Fibroblast of villous mesenchyme (primary cell): Measurements from ENCODE around the gene RBMY1B. TPM values are rescaled to one million over a fixed set of nuclear protein-coding genes. Genes with fewer than 3 reads are reported as not detected.
"Not testable (repeated sequence)": the region's sequence is repeated elsewhere in the genome, so short reads cannot be mapped to it uniquely, and the experiment has no call there.

Experiments
- DNase-seq: peaks from one replicate; pipeline ENCODE4 v3.0.0-alpha.2; 2010; ENCODE audit warnings: low read depth
- H3K4me3 ChIP-seq: 2 replicates; pipeline ENCODE4 v1.5.1; 2011; ENCODE audit warnings: low read depth, mild to moderate bottlenecking, low read length
- CTCF ChIP-seq: IDR thresholded peaks from 2 replicates; pipeline ENCODE4 v1.5.1; 2012; ENCODE audit warnings: low read depth, mild to moderate bottlenecking, low read length; ENCODE audit not compliant: insufficient read depth
- total RNA-seq: library from RNA; depleted of rRNA; stranded (reverse); fragments of >200 nt; gene quantifications from 2 replicates; pipeline ENCODE4 v1.2.3, GENCODE V29; 2012

Gene RBMY1B
- not detected in 2 replicates for total RNA-seq

- DNase-seq, H3K4me3 ChIP-seq: not testable (repeated sequence)
Observed at GRCh38 chrY:21511038-21511437, at the start of gene RBMY1B. RBMY1B (plus strand) TSS chrY:21511338; CDS start chrY:21513351, 2,013 bp downstream.

- H3K4me3 ChIP-seq, DNase-seq: not testable (repeated sequence)
Observed at GRCh38 chrY:21462915-21463314, 48.2 kb upstream of the RBMY1B start.

- TF ChIP-seq CTCF = no peak
- no peak for DNase-seq
Observed at GRCh38 chrY:21482967-21483366, 28.2 kb upstream of the RBMY1B start.

GRCh38 chrY:21534579-21534978, 23.4 kb downstream of the RBMY1B start, which contains the start of gene RBMY1A1:
RBMY1A1 (plus strand) TSS chrY:21534879; CDS start chrY:21536892, 2,013 bp downstream.
- not testable (repeated sequence) for H3K4me3 ChIP-seq, DNase-seq

More at GRCh38 chrY:21482967-21483366, 28.2 kb upstream of the RBMY1B start:
- no peak overlapping the region for H3K4me3 ChIP-seq

GRCh38 chrY:21559316-21559984, 48.3 kb downstream of the RBMY1B start:
- not testable (repeated sequence) for H3K4me3 ChIP-seq, DNase-seq

Other genes with a start within 250 kb of the RBMY1B start
- gene RBMY1A1, start 23.5 kb downstream of the RBMY1B start, total RNA-seq = not detected in 2 replicates